Upper lobe of right lung (tissue), 1 donor: ENCODE measurements around the gene ZNF597. TPM values are rescaled to one million over a fixed set of nuclear protein-coding genes. Genes with fewer than 3 reads are reported as not detected.

Source experiments
- ATAC-seq: fragments of 200-7000 bp; cut with Tn5 transposase; one replicate; pipeline ENCODE4 v1.9.1; 2020; ENCODE audit warnings: mild to moderate bottlenecking, moderate library complexity
- DNase-seq: peaks from one replicate; pipeline ENCODE4 v3.0.0-alpha.2; 2020
- H3K27ac ChIP-seq: fragments of 200-600 bp; one replicate; pipeline ENCODE4 v1.8.0; 2022
- H3K27me3 ChIP-seq: fragments of 200-600 bp; one replicate; pipeline ENCODE4 v1.8.0; 2022; ENCODE audit warnings: mild to moderate bottlenecking
- H3K36me3 ChIP-seq: fragments of 200-600 bp; one replicate; pipeline ENCODE4 v1.8.0; 2022
- H3K4me1 ChIP-seq: fragments of 200-600 bp; one replicate; pipeline ENCODE4 v1.8.0; 2022
- H3K4me3 ChIP-seq: fragments of 200-600 bp; one replicate; pipeline ENCODE4 v1.8.0; 2022; ENCODE audit warnings: mild to moderate bottlenecking
- H3K9me3 ChIP-seq: fragments of 200-600 bp; one replicate; pipeline ENCODE4 v1.8.0; 2022
- CTCF ChIP-seq: fragments of 200-600 bp; IDR thresholded peaks from one replicate; pipeline ENCODE4 v1.8.0; 2022; ENCODE audit warnings: antibody characterized with exemption
- intact Hi-C: fragments of 100-400 bp; cut with DNase I; formaldehyde crosslinking; loops from one replicate; pipeline ENCODE4 v1.11.0; 2022
- total RNA-seq: library from RNA; stranded (reverse); fragmentation: NEBNext Ultra II Directional; extraction: Animal tissue kit (Norgen Biotek cat#: 25700); gene quantifications from one replicate; pipeline ENCODE4 v1.2.1, GENCODE V29; 2021
- donor health status: DM: no; HTN: yes; CAD: no; lungs with severe emphysema.

Gene ZNF597
- total RNA-seq, 1 donor from 2014 or later = 5.1 TPM

- H3K4me1 ChIP-seq = no peaks in the 10 kb centered on the region
- intact Hi-C loops = no loop called here
- no peak for TF ChIP-seq CTCF
- no peak overlapping the region for H3K4me3 ChIP-seq
- no peaks in the 10 kb centered on the region for H3K9me3 ChIP-seq
- no peaks in the 10 kb centered on the region for H3K27me3 ChIP-seq
- DNase-seq (no peak), ATAC-seq (no peak)
- H3K36me3 ChIP-seq = peaks cover 75% of the 10 kb centered on the region
- H3K27ac ChIP-seq = no peak overlapping the region
Observed at GRCh38 chr16:3481696-3482658, 38.7 kb upstream of the ZNF597 start.

- TF ChIP-seq CTCF = no peak
- intact Hi-C loops = no loop called here
- ATAC-seq (no peak), DNase-seq (no peak)
- no peak overlapping the region for H3K4me3 ChIP-seq
- H3K27ac ChIP-seq = no peak overlapping the region
- H3K27me3 ChIP-seq = no peaks in the 10 kb centered on the region
- H3K36me3 ChIP-seq = peaks cover 66% of the 10 kb centered on the region
- no peaks in the 10 kb centered on the region for H3K4me1 ChIP-seq
- no peaks in the 10 kb centered on the region for H3K9me3 ChIP-seq
Observed at GRCh38 chr16:3480901-3481695, 37.8 kb upstream of the ZNF597 start.

- DNase-seq = no peak
- Histone ChIP-seq H3K4me1 (no peaks in the 10 kb centered on the region), H3K27ac (no peak overlapping the region), H3K36me3 (peaks cover 53% of the 10 kb centered on the region), H3K9me3 (no peaks in the 10 kb centered on the region), H3K4me3 (no peak overlapping the region), H3K27me3 (no peaks in the 10 kb centered on the region)
- intact Hi-C loops = no loop called here
- ATAC-seq = no peak
- no peak for TF ChIP-seq CTCF
Observed at GRCh38 chr16:3479654-3480216, 36.4 kb upstream of the ZNF597 start.

- TF ChIP-seq CTCF = no peak
- intact Hi-C loops = no loop called here
- H3K9me3 ChIP-seq = no peaks in the 10 kb centered on the region
- ATAC-seq (no peak), DNase-seq (no peak)
- H3K36me3 ChIP-seq = peaks cover 39% of the 10 kb centered on the region
- no peak overlapping the region for H3K4me3 ChIP-seq
- H3K27ac ChIP-seq = no peak overlapping the region
- H3K4me1 ChIP-seq = peaks cover 9% of the 10 kb centered on the region
- no peaks in the 10 kb centered on the region for H3K27me3 ChIP-seq
Observed at GRCh38 chr16:3478242-3478925, 35.1 kb upstream of the ZNF597 start.

- no peak for TF ChIP-seq CTCF
- peaks cover 28% of the 10 kb centered on the region for H3K36me3 ChIP-seq
Observed at GRCh38 chr16:3476409-3476808, 33.1 kb upstream of the ZNF597 start.

More at GRCh38 chr16:3476409-3476808, 33.1 kb upstream of the ZNF597 start:
- ATAC-seq (no peak), DNase-seq (no peak)
- peaks cover 9% of the 10 kb centered on the region for H3K4me1 ChIP-seq
- no peaks in the 10 kb centered on the region for H3K27me3 ChIP-seq
- no peak overlapping the region for H3K4me3 ChIP-seq
- H3K27ac ChIP-seq = no peak overlapping the region
- intact Hi-C loops = no loop called here
- no peaks in the 10 kb centered on the region for H3K9me3 ChIP-seq
